IMR-90 (cell line): ENCODE data around the gene PTPRC. TPM values are rescaled to one million over a fixed set of nuclear protein-coding genes. Genes with fewer than 3 reads are reported as not detected.

Experiments
- ATAC-seq: fragments of 200-7000 bp; cut with Tn5 transposase; 2 replicates; pipeline ENCODE4 v1.9.1; 2020; ENCODE audit warnings: low read depth, mild to moderate bottlenecking, moderate library complexity
- BruUV-seq: library from RNA; stranded (reverse); fragments of 400-500 nt; replicated peaks from 2 replicates; lab custom pipeline; 2021; lab: Mats Ljungman, UMichigan
- CTCF ChIA-PET: fragments of 300-600 bp; formaldehyde crosslinking; extraction: SDS; loops from one replicate; lab custom pipeline; 2021; ENCODE audit warnings: antibody characterized with exemption; lab: Yijun Ruan, JAX
- POLR2A ChIA-PET: fragments of 300-600 bp; sonication (Branson Sonifier 250); formaldehyde crosslinking; loops from one replicate; lab custom pipeline; 2022; ENCODE audit warnings: antibody characterized with exemption; ENCODE audit not compliant: unreplicated experiment; lab: Charles Lee
- DNase-seq: peaks from one replicate; pipeline ENCODE4 v3.0.0; 2013
- H2AFZ ChIP-seq: replicated peaks from 2 replicates; pipeline ENCODE3; 2013; ENCODE audit warnings: low read length, mild to moderate bottlenecking; ENCODE audit not compliant: poor library complexity
- H2AK5ac ChIP-seq: 2 replicates; pipeline ENCODE4 v1.6.1; 2013; ENCODE audit warnings: low read depth, low read length, inconsistent platforms
- H2AK9ac ChIP-seq: replicated peaks from 2 replicates; pipeline ENCODE3; 2013; ENCODE audit warnings: mild to moderate bottlenecking, low read depth, low read length, moderate library complexity; ENCODE audit not compliant: poor library complexity
- H2BK120ac ChIP-seq: 2 replicates; pipeline ENCODE4 v1.6.1; 2013; ENCODE audit warnings: low read depth, low read length, inconsistent platforms
- H2BK15ac ChIP-seq: 3 replicates; pipeline ENCODE4 v1.6.1; 2013; ENCODE audit warnings: low read depth, low read length, inconsistent platforms
- H2BK20ac ChIP-seq: 2 replicates; pipeline ENCODE4 v1.6.1; 2013; ENCODE audit warnings: low read depth, mild to moderate bottlenecking, inconsistent platforms, low read length, moderate library complexity
- H2BK5ac ChIP-seq: 2 replicates; pipeline ENCODE4 v1.6.1; 2013; ENCODE audit warnings: mild to moderate bottlenecking, low read depth, low read length, inconsistent platforms; ENCODE audit not compliant: poor library complexity, severe bottlenecking
- H3K14ac ChIP-seq: replicated peaks from 2 replicates; pipeline ENCODE4 v1.6.1; 2013; ENCODE audit warnings: low read depth, low read length, inconsistent platforms
- H3K18ac ChIP-seq: 2 replicates; pipeline ENCODE4 v1.6.1; 2013; ENCODE audit warnings: low read depth, low read length, control low read depth
- H3K23ac ChIP-seq: 2 replicates; pipeline ENCODE4 v1.6.1; 2013; ENCODE audit warnings: low read depth, low read length, inconsistent platforms
- H3K27ac ChIP-seq: 2 replicates; pipeline ENCODE4 v1.5.1; 2013; ENCODE audit warnings: mild to moderate bottlenecking, control low read depth, low read length; ENCODE audit not compliant: insufficient read depth
- H3K27me3 ChIP-seq: 2 replicates; pipeline ENCODE4 v1.6.1; 2013; ENCODE audit warnings: low read length; ENCODE audit not compliant: control insufficient read depth, insufficient read depth
- H3K36me3 ChIP-seq: 2 replicates; pipeline ENCODE4 v1.6.1; 2013; ENCODE audit warnings: low read length, mixed read lengths; ENCODE audit not compliant: control insufficient read depth, insufficient read depth
- H3K4ac ChIP-seq: 2 replicates; pipeline ENCODE4 v1.6.1; 2013; ENCODE audit warnings: low read depth, low read length, inconsistent platforms
- H3K4me1 ChIP-seq: 2 replicates; pipeline ENCODE4 v1.6.1; 2013; ENCODE audit warnings: low read length, mixed read lengths; ENCODE audit not compliant: control insufficient read depth, insufficient read depth
- H3K4me2 ChIP-seq: 2 replicates; pipeline ENCODE4 v1.6.1; 2013; ENCODE audit warnings: low read depth, mild to moderate bottlenecking, control low read depth, low read length, moderate library complexity
- H3K4me3 ChIP-seq: 2 replicates; pipeline ENCODE4 v1.5.1; 2013; ENCODE audit warnings: low read depth, mild to moderate bottlenecking, control low read depth, low read length, moderate library complexity; ENCODE audit not compliant: insufficient read depth
- H3K56ac ChIP-seq: 2 replicates; pipeline ENCODE4 v1.6.1; 2013; ENCODE audit warnings: low read length, inconsistent platforms; ENCODE audit not compliant: insufficient read depth; ENCODE audit errors: extremely low read depth
- H3K79me1 ChIP-seq, 2 experiments: 2 replicates each; pipeline ENCODE4 v1.6.1; 2013; ENCODE audit warnings: low read length in 2 of 2, inconsistent platforms in 1 of 2, low read depth in 1 of 2
- H3K9ac ChIP-seq: 2 replicates; pipeline ENCODE4 v1.6.1; 2013; ENCODE audit warnings: low read depth, low read length, control low read depth
- H3K9me1 ChIP-seq: 2 replicates; pipeline ENCODE4 v1.6.1; 2013; ENCODE audit warnings: low read length, inconsistent platforms; ENCODE audit not compliant: insufficient read depth
- H3K9me3 ChIP-seq: 2 replicates; pipeline ENCODE4 v1.6.1; 2013; ENCODE audit warnings: low read length; ENCODE audit not compliant: control insufficient read depth, insufficient read depth
- H4K20me1 ChIP-seq: 2 replicates; pipeline ENCODE4 v1.6.1; 2013; ENCODE audit warnings: low read length, inconsistent platforms; ENCODE audit not compliant: insufficient read depth
- H4K5ac ChIP-seq: 2 replicates; pipeline ENCODE4 v1.6.1; 2013; ENCODE audit warnings: mild to moderate bottlenecking, low read depth, low read length, control low read depth
- H4K8ac ChIP-seq, 2 experiments: 2 replicates each; pipeline ENCODE4 v1.6.1; 2013; ENCODE audit warnings: low read depth in 2 of 2, low read length in 2 of 2, control low read depth in 1 of 2, inconsistent platforms in 1 of 2
- H4K91ac ChIP-seq: 2 replicates; pipeline ENCODE4 v1.6.1; 2013; ENCODE audit warnings: low read depth, low read length, inconsistent platforms; ENCODE audit not compliant: insufficient read depth
- SMC3 ChIP-seq: fragments of 150-350 bp; IDR thresholded peaks from 2 replicates; pipeline ENCODE4 v1.6.1; 2016; ENCODE audit warnings: low read depth, mild to moderate bottlenecking, antibody characterized with exemption, low read length, moderate library complexity
- WGBS, 2 experiments: methylation state at CpG; one replicate each; pipeline versions ENCODE4 v1.1.5 to v1.1.7; 2013; ENCODE audit warnings: missing lambda C conversion rate in 2 of 2; ENCODE audit not compliant: insufficient read length in 1 of 2; ENCODE audit errors: extremely low coverage in 2 of 2; 5-methylcytosine and 5-hydroxymethylcytosine counted together
- dilution Hi-C: fragments of 300-500 bp; cut with HindIII; formaldehyde crosslinking; loops from one replicate; pipeline ENCODE4 v1.14.3; 2018; ENCODE audit warnings: low sequenced_read_pairs; ENCODE audit not compliant: unreplicated experiment
- in situ Hi-C: fragments of 300-500 bp; cut with MboI; formaldehyde crosslinking; loops from 3 replicates; pipeline ENCODE4 v1.14.3; 2019; ENCODE audit warnings: low sequenced_read_pairs, inconsistent platforms, mixed read lengths
- intact Hi-C: fragments of 100-400 bp; cut with micrococcal nuclease; formaldehyde crosslinking; loops from 2 replicates; pipeline ENCODE4 v1.10.0; 2022
- polyA plus RNA-seq, 3 experiments: library from polyadenylated mRNA; depleted of rRNA; stranded (reverse); fragments of >200 nt; gene quantifications; 2 replicates each; pipeline ENCODE4 v1.2.3, GENCODE V29; 2012; ENCODE audit warnings: low replicate concordance in 1 of 3
- total RNA-seq: library from RNA; depleted of rRNA; stranded (reverse); fragments of >200 nt; gene quantifications from 2 replicates; pipeline ENCODE4 v1.2.3, GENCODE V29; 2012

Gene PTPRC
- total and polyA plus RNA-seq, 2 of the 4 experiments (the other 2 are of a cell fraction): not detected

DNA sequence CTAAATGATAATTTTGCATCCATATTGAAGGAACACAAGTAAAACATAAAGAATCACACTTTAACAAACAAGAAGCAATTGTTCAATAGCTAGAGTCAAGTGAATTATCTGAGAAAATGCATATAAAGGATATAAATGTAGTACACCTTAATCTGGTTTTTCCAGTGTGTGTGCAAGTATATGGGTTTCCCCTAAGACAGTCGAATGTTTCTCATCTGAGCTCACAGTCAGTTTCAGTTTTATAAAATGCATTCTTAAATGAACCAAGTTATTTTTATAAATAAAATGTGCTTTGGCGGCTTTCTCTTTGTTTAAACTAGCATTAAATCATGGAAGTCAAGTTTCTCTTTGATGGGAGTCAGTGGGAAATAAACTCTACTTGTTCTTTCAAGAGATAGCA, 125.9 kb downstream of the PTPRC start:
- no peaks in the 10 kb centered on the region for H3K4me1 ChIP-seq
- no peak overlapping the region for H2AK5ac ChIP-seq
- ATAC-seq (peak; percentile 61), DNase-seq (peak; percentile 51)
- no peak overlapping the region for H3K9ac ChIP-seq
- ChIA-PET POLR2A (no interaction called here), CTCF (no interaction called here)
- H2BK15ac ChIP-seq: no peak overlapping the region
- no TSS peak for BruUV-seq
- H3K36me3 ChIP-seq: no peaks in the 10 kb centered on the region
- in situ Hi-C loops (loop anchor here (25.0 kb wide), 2 partner anchors 698 to 1748 kb away; no protein-coding TSS in a partner anchor), intact Hi-C loops (no loop called here), dilution Hi-C loops (no loop called here)
- no peaks in the 10 kb centered on the region for H4K20me1 ChIP-seq
- no peak overlapping the region for H2BK5ac ChIP-seq
- H3K18ac ChIP-seq: peak overlapping the region; percentile 60; the same call in 1 of the 2 replicates
- no peak overlapping the region for H2AFZ ChIP-seq
- H3K9me1 ChIP-seq: no peaks in the 10 kb centered on the region
- peak overlapping the region; percentile 71 for H3K4me2 ChIP-seq
- H3K56ac ChIP-seq: no peak overlapping the region
- H3K9me3 ChIP-seq: no peaks in the 10 kb centered on the region
- H3K27me3 ChIP-seq: no peaks in the 10 kb centered on the region
- no peak overlapping the region for H4K5ac ChIP-seq
- H2BK120ac ChIP-seq: no peak overlapping the region
- no peak overlapping the region for H3K4ac ChIP-seq
- H3K79me1 ChIP-seq: no peaks in the 10 kb centered on the region
- no peak overlapping the region for H2AK9ac ChIP-seq
- no peak overlapping the region for H3K23ac ChIP-seq
- no peak overlapping the region for H4K8ac ChIP-seq
- no peak overlapping the region for H3K4me3 ChIP-seq
- no peak overlapping the region for H3K27ac ChIP-seq
- no peak overlapping the region for H3K14ac ChIP-seq
- H4K91ac ChIP-seq: no peak overlapping the region
- no peak for TF ChIP-seq SMC3
- WGBS, 2 experiments: no CpG with 5 or more reads among the region's 2 CpGs
- H2BK20ac ChIP-seq: no peak overlapping the region
